Hematopoietic multipotent progenitor cell treated with erythropoietin and hydrocortisone succinate and interleukin-3 and kit ligand, for 8 days (in vitro differentiated cells): ENCODE measurements around the gene MAFB.

ENCODE experiments used
- DNase-seq: peaks from one replicate; pipeline ENCODE4 v3.0.0-alpha.2; 2015

MAFB gene

GRCh38 chr20:40698744-40699143 is 9.7 kb upstream of the MAFB start:
- no peak for DNase-seq

DNA sequence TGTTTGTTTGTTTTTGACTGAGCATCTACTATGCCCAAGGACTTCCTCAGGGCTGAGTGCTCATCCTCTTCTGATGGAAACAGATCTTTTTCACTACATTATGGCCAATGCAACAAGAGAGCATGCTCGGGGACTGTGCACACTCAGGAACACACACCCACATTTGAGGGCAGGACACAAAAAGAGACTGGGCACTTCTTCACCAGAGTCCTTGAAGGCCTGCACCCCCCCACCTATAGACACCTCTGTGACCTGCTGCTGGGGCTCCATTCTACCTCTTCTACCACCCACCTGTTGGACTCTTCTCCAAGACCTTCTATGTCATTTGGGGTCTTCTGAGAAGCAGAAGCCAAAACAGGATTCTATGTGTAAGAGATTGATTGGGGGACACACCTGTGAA is 9.2 kb upstream of the MAFB start:
- no peak for DNase-seq

- DNase-seq, result no peak
Observed at GRCh38 chr20:40697541-40697940, 8.5 kb upstream of the MAFB start.

DNA sequence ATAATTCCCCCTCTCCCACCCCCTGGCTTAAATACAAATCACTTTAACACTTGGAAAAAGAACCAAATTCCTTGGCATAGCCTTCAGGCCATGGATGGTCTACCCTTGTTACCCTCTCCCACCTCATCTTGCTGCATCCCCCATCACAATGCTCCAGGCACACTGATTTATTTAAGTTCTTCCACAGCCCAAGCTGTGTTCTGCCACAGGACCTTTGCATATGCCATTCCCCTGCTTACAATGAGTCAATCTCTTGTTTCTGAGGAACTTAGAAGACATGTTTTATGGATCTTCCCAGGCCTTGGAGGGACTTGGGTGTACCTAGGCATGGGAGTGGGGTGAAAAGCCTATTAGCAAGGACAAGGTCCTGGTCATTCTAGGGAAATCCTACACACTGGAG is 6.2 kb upstream of the MAFB start:
- DNase-seq, result no peak

GRCh38 chr20:40694246-40694645 is 5.2 kb upstream of the MAFB start:
- no peak for DNase-seq

GRCh38 chr20:40692240-40693011 is 3.4 kb upstream of the MAFB start:
- no peak for DNase-seq

DNA sequence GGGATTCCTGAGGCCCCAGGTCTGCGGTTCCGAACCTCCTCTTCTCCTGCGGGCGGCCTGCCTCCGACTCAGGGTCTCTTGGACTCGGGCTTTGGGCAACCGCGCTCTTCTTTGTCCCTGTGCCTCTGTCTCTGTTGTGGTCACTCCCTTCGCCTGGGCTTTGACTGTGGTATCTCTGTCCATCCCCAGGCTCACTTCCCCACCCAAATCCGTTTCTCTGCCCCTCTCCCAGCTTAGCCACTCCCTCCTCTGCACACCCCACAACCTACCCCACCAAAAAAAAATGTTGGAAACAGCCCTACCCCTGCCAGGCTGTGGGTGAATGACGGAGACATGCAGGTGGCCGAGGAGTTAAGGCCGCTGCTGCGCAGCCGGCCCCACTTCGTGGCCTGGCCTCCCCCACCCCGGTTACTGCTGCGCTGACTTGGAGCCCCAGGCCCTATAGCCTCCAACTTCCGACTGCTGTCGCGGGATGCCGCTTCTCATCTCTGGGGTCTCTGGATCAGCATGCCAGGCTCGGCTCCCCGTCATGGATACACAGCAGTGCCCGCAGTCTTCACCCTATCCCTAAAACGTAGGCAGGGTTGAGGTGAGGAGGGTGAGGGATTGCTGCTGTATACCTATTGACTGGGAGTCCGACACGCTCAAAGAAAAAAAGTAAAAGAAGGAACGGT is 2.7 kb upstream of the MAFB start:
- DNase-seq, result no peak

DNA sequence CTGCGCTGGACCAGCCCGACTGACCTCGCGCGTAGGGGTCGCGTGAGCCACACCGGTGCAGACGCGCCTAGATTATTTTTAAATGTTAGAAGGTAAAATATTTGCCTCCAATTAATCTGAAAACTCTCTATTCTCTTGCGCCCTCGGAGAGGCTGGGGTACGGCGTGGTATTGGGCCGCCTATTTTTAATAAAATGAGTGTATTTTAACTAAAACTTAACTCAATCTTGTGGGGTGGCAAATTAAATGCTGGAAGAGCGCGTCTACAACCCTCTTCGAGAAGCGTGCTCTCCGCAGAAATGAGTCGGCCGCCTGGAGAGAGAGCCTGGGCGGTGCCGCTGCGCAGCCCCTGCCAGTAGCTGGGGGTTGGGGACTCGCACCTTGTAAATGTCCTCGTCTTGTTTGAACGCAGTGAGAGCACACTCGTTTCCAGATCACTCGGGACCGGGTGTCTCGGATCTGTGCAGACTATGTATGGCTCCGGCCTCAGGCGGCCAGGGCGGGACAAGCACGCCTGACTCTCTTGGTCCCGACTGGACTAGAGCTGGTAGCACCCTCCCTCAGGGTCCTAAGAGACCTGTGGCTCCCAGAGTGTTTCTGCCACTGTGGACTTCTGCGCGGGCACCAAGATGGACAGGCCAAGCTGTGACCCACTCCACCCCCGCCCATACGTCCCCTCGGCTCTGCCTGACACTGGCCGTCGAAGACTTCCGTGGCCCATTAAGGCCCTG is 2.0 kb upstream of the MAFB start:
- no peak for DNase-seq

DNA sequence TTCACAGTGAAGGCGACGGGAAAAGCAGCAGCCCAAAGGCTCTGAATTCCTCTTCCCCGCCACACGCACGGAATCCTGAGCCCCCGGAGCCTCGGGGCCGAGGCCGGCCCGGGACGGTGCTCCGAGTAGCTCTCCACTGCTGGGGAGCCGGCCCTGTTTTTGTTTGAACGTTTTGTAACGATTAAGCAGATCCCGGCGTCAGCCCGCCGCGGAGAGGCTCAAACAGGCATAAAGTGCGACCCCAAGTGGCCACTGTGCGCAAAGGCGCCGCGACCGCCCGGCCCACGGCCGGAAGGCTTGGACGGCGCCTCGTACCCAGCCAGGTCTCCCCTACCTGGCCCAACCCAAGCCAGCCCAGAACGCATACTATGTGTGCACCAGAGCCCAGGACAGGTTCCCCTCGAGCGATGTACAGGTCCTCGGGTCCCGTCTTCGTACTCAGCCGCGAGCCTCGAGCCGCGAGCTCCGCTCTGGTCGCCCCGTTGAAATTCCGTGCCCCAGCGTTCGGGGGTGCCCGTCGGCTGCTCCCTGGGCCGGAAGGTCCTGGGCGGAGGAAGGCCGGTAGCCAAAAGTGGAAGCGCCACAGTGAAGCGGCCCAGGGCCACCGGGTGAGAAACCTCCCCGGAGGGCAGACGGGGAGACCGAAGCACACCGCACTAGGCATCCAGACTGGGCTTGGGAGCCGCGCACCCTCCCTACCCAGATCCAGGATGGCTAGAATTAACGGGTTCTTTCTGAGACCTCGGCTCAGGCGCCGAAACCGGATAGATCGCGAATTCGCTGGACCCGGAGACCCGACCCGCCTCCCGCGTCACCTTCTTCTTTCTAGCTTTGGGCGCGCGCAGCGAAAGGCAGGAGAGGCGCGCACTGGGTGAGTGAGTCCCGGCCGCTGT is 1.2 kb upstream of the MAFB start:
- peak; percentile 77 for DNase-seq

- no peak for DNase-seq
Observed at GRCh38 chr20:40688129-40689099, 622 bp downstream of the MAFB start.

DNA sequence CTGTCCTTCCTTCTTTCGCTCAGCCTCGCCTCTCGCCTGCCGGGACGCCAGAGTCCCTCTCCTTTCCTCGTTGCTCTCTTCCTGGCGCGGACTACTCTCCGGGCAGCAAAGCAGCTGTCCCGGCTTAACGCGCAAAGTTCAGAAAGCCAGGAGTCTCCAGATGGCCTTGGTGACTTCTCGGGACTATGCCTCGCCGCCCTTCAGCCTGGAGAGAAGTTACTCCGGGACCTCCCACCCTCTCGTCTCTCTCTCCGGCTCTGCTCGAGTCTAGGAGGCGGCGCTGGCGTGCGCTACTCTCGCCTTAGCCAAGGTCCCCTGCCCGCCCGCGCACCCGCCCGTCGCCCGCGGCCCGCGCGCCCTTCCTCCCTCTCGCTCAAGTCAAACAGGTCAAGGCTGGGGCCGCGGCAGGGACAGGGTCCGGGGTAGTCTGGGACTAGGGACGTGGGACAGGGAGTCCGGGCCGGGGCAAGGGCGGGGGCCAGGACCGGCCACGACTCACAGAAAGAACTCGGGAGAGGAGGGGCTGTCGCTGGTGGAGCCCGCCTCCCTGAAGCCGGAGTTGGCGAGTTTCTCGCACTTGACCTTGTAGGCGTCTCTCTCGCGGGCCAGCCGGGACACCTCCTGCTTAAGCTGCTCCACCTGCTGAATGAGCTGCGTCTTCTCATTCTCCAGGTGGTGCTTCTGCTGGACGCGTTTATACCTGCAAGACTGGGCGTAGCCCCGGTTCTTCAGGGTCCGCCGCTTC is 1.5 kb downstream of the MAFB start:
- DNase-seq, result no peak

DNA sequence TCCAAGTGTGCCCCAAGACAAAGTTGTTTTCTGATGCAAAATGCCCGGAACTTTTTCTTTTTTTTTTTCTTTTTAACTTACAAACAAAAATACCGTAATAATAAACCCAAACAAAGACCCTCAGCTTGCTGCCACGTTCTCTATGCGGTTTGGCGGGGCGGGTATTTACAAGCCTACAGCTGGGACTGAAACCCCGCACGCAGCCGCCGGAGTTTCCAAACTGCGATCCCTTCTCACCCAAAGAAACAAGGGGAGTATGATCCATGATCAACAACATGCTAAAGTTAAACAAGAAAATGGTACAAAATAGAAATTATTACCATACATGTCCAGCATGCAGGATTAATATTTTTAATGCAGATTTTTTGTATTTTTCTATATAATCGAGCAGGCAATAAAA is 2.1 kb downstream of the MAFB start:
- DNase-seq, result no peak

DNA sequence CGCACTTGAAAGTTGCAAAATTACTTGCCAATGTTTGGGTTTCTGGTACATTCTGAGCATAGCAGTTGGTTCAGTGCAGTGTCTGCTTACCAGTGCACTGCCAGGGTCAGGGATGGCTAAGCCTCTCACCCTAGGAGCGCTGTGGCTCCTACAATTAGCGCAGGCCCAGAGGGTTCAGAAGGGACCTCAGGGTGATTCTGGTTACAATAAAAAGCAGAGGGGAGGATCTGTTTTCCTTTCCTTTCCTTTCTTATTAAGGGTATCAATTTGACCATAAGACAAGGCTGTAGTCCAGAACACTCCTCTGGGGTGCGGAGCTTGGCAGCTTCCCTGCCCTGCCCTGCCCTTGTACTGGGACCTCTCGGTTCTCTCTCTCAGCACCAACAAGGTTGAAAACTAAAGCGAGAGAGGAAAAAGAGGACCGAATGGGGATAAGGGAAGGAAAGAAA is 2.6 kb downstream of the MAFB start:
- no peak for DNase-seq

- no peak for DNase-seq
Observed at GRCh38 chr20:40685349-40685748, 3.7 kb downstream of the MAFB start.

GRCh38 chr20:40683894-40684268 is 5.2 kb downstream of the MAFB start:
- DNase-seq, result no peak

GRCh38 chr20:40683221-40683893 is 5.7 kb downstream of the MAFB start:
- DNase-seq, result no peak

DNA sequence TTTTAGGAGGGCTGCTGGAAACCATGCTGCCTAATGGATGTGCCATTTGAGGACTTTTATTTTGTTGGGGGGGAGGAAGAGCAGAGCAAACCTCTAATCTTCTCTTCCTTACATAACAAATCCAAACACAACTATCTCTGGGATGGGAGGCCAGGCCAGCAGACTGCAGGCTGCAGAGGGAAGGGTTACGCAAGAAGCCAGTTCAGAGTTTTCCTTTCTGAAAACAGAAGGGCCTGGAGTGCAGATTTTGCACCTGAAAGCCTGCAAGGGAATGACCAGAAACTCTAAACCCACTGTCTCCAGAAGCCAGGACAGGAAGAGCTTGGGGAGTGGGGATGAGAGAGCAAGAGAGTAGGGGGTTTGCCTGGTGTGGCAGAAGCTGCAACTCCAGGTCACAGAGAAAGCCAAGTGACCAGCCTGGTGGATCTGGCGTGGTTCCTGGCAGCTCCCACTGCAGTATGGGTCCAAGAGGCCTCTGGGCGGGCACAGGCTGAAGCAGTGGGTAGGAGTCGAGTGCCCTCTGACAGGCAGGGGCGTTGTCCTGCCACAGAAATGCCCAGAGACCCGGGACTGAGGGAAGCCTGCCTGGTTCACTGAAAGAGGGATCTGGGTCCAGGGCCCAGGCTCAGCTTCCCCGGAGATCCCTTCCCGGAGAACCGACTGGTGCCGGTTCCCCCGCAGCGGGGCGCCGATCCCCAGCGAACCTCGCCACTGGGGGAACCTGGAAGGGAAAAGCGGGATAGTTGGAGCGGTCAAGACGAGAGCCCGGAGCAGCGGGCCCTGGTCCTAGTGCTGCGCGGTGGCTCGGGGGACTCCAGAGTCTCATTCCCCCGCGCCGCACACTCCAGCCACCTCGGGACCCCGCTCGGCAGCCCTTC is 6.7 kb downstream of the MAFB start:
- no peak for DNase-seq

- no peak for DNase-seq
Observed at GRCh38 chr20:40681684-40682083, 7.4 kb downstream of the MAFB start.

DNA sequence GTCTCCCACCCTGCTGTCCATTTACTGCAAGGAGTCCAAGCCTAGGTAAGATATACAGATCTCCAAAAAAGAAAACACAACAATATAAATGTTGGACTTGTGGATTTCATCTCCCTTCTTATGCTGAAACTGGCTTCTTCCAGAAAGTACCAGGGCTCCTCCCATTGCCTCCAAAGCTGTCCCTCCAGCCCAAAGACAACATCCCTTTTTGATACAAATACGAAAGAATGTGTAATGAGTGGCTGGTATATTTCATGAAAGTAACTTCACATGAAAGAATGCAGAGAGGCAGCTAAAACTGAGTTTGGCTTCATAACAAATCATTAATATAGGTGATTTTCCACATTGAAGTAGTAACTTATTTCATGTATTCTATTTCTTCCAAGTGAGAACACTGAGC is 7.9 kb downstream of the MAFB start:
- no peak for DNase-seq
